Ovary (tissue), 3 donors: ENCODE results near the gene HNRNPL.

Experiments
- CTCF ChIP-seq, 3 donors: fragments of 450-650 bp in 2 of 3; fragments of 200-600 bp in 1 of 3; IDR thresholded peaks; one replicate each; pipeline versions ENCODE4 v1.5.1 to v1.8.0; 2016 to 2022; ENCODE audit warnings: antibody characterized with exemption in 3 of 3, mild to moderate bottlenecking in 1 of 3
- EP300 ChIP-seq: sonication (generic); formaldehyde crosslinking; IDR thresholded peaks from one replicate; pipeline ENCODE4 v1.6.1; 2017; ENCODE audit warnings: antibody characterized with exemption
- POLR2A ChIP-seq: fragments of 450-650 bp; IDR thresholded peaks from one replicate; pipeline ENCODE4 v1.6.1; 2017; ENCODE audit warnings: antibody characterized with exemption, mild to moderate bottlenecking, moderate library complexity
- donor health status: DM: no; HTN: no; CAD: no.

GRCh38 chr19:38792250-38793111 is 57.3 kb downstream of the HNRNPL start:
- TF ChIP-seq POLR2A (no peak), CTCF (IDR thresholded peaks at IDR 0.05) (no peak), EP300 (no peak)
